Effector memory CD8-positive, alpha-beta T cell (primary cell): ENCODE data around the gene C1QTNF12.

Source experiments
- ATAC-seq: fragments of 150-1000 bp; cut with Tn5 transposase; replicated peaks from 2 replicates; pipeline ENCODE4 v1.10.0; 2021; ENCODE audit warnings: mild to moderate bottlenecking, moderate library complexity
- DNase-seq, 3 experiments: peaks; one replicate each; pipeline ENCODE4 v3.0.0; 2021
- H3K27ac Mint-ChIP-seq, 2 donors: one replicate each; pipeline ENCODE4 v1.8.0; 2022; ENCODE audit warnings: mild to moderate bottlenecking in 2 of 2, mixed read lengths in 2 of 2, moderate library complexity in 2 of 2
- H3K27me3 Mint-ChIP-seq, 2 donors: one replicate each; pipeline ENCODE4 v1.8.0; 2022; ENCODE audit warnings: mixed read lengths in 2 of 2
- H3K36me3 Mint-ChIP-seq: one replicate; pipeline ENCODE4 v1.8.0; 2022; ENCODE audit warnings: mild to moderate bottlenecking, moderate library complexity, mixed read lengths; ENCODE audit not compliant: insufficient read depth
- H3K4me1 Mint-ChIP-seq, 2 donors: one replicate each; pipeline ENCODE4 v1.8.0; 2022; ENCODE audit warnings: low read depth in 2 of 2, mixed read lengths in 2 of 2
- H3K4me3 Mint-ChIP-seq, 2 donors: one replicate each; pipeline ENCODE4 v1.8.0; 2022; ENCODE audit warnings: mild to moderate bottlenecking in 2 of 2, mixed read lengths in 2 of 2, moderate library complexity in 2 of 2
- H3K9me3 Mint-ChIP-seq, 2 donors: one replicate each; pipeline ENCODE4 v1.8.0; 2022; ENCODE audit warnings: mixed read lengths in 2 of 2

Gene C1QTNF12

DNA sequence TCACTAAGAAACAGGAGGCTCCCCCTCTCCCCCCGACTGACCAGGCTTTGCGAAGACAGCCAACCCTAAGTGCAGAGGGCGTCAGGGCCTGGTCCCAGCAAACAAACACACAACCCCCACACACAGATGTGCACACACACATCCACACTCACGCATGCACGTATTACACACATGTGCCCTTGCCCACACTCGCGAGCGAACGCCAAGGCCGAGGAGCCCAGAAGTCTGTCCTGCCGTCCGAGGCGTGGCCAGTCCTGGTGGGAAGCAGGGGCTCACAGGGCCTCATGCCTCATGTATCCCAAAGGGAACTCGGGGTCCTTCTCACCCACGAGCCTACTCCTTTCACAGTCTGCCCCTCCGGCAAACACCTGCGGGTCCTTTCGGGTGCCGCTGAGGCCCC is 16.8 kb downstream of the C1QTNF12 start:
- H3K4me1 Mint-ChIP-seq: peaks cover 36 to 37% of the 10 kb centered on the region in 2 donors
- no peaks in the 10 kb centered on the region for H3K27me3 Mint-ChIP-seq
- peaks cover 31% of the 10 kb centered on the region for H3K36me3 Mint-ChIP-seq
- H3K4me3 Mint-ChIP-seq: peak overlapping the region; percentile 42 to 89
- no peaks in the 10 kb centered on the region for H3K9me3 Mint-ChIP-seq
- H3K27ac Mint-ChIP-seq: peak overlapping the region; percentile 80 to 91
- DNase-seq: no peak
- no peak for ATAC-seq

DNA sequence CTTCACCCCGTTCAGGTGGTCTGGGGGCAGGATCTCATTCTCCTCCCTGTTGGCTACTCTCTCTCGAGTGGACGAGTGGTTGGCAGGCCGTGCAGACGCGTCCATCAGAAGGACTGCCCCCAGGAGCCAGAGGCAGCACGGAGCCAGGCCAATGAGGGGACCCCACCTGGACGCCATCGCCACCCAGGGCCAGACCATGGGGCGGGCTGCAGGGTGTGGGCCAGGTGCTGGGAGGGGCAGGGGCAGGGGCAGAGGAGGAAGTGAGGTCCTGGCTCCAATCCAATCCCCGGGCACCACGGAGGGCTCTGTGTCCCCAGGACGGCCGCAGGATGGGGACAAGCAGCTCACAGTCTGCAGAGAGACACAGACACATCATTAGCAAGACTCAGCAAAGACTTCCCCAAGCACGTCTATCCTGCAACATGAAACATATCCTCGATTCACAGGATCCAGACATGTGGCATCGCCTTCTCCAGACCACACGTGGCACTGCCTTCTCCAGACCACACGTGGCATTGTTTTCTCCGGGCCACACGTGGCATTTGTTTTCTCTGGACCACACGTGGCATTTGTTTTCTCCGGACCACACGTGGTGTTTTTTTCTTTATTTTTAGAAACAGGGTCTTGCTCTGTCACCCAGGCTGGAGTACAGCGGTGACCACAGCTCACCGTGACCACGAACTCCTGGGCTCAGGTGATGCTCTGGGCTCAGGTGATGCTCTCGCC is 17.8 kb downstream of the C1QTNF12 start:
- Mint-ChIP-seq H3K36me3 (peaks cover 34% of the 10 kb centered on the region), H3K27ac (peak overlapping the region in 1 of 2 donors; percentile 80), H3K4me3 (no peak overlapping the region), H3K27me3 (no peaks in the 10 kb centered on the region), H3K9me3 (no peaks in the 10 kb centered on the region), H3K4me1 (peaks cover 31% of the 10 kb centered on the region in 2 donors)
- no peak for ATAC-seq
- DNase-seq: no peak

DNA sequence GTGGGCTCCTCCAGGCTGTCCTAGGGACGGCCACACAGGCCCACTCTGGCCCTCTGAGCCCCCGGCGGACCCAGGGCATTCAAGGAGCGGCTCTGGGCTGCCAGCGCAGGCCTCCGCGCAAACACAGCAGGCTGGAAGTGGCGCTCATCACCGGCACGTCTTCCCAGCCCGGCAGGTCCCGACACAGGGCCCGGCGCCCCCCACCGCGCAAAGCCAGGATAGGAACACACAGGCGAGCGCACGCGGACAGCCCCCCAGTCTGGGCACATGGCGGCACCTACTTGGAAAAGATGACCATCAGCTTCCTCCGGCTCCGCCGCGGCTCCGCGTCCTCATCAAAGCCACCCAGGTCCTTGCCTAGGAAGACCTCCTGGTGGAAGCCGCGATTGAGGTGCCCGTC is 18.3 kb downstream of the C1QTNF12 start:
- no peak overlapping the region for H3K27ac Mint-ChIP-seq
- no peak for DNase-seq
- peaks cover 27 to 29% of the 10 kb centered on the region in 2 donors for H3K4me1 Mint-ChIP-seq
- H3K9me3 Mint-ChIP-seq: no peaks in the 10 kb centered on the region
- no peak overlapping the region for H3K4me3 Mint-ChIP-seq
- H3K27me3 Mint-ChIP-seq: no peaks in the 10 kb centered on the region
- H3K36me3 Mint-ChIP-seq: peaks cover 38% of the 10 kb centered on the region
- no peak for ATAC-seq

DNA sequence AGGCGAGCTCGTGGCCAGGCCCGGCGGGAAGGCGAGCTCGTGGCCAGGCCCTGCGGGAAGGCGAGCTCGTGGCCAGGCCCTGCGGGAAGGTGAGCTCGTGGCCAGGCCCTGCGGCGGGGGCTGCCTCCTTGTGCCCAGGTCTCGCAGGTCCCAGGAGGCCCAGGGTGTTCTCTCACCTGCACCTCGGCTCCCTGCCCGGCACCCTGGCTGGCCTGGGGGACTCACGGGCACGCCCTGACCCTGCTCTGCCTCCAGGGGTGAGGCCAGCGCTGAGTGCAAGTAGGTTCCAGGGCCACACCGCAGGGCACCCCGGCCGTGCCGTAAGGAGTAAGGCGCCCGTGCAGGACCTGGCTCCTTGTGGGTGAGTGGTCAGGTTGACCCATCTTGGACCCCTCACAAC is 19.1 kb downstream of the C1QTNF12 start:
- Mint-ChIP-seq H3K27ac (no peak overlapping the region), H3K4me1 (peaks cover 27 to 33% of the 10 kb centered on the region in 2 donors), H3K27me3 (no peaks in the 10 kb centered on the region), H3K36me3 (peaks cover 42% of the 10 kb centered on the region), H3K4me3 (no peak overlapping the region), H3K9me3 (no peaks in the 10 kb centered on the region)
- no peak for DNase-seq
- ATAC-seq: no peak

DNA sequence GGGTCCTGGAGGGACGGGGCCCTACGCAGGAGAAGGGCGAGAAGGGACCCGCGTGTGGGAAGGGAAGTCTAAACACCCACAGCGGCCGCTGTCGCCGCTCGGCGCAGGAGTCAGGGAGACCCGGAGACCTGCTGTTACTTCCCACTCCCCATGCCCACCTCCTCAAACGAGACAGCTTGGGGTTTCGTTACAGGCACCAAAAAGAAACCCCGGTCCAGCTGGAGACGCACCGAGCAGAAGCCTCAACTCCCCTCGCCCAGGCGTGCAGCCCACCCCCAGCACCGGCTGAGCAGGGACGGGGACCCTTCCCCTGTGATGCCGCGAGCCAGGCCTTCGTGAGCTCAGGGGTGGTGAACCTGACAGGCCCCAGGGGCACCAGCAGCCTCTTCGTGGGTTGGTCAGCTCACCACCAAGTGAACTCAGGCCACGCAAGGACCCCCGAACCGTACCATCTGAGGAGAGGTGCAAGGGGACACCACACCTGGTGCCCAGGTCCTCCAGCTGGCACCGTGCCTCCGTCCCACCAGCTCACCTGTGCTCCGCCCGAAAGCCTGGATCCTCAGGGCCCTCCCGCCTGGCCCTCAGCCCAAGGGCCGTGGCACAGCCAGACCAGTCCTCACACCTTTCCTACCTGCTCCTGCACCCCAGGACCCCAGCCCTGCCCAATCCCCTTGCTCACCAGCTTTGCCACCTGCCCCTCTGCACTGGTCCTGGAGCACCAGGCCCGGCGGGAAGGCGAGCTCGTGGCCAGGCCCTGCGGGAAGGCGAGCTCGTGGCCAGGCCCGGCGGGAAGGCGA is 19.8 kb downstream of the C1QTNF12 start:
- peaks cover 43% of the 10 kb centered on the region for H3K36me3 Mint-ChIP-seq
- no peaks in the 10 kb centered on the region for H3K27me3 Mint-ChIP-seq
- no peak overlapping the region for H3K27ac Mint-ChIP-seq
- peaks cover 30 to 34% of the 10 kb centered on the region in 2 donors for H3K4me1 Mint-ChIP-seq
- H3K4me3 Mint-ChIP-seq: no peak overlapping the region
- no peaks in the 10 kb centered on the region for H3K9me3 Mint-ChIP-seq
- DNase-seq (no peak), ATAC-seq (no peak)

DNA sequence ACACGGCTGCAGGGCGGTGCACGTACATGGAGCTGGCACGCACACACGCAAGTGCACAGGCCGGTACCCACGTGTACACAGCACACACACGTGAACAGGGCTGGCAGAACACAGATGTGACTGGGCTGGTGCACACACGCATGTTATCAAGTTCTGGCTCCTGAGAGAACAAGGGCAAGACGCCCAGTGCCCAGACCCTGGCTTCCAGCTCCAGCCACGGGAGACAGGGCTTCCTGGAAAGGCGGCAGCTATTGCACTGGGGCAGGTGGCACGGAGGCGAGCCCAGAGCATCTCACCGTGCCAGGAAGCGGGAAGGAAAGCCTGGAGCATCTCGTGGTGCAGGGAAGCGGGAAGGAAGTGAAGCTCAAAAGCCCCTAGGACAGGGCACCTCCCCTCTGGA is 20.6 kb downstream of the C1QTNF12 start:
- peaks cover 29 to 31% of the 10 kb centered on the region in 2 donors for H3K4me1 Mint-ChIP-seq
- H3K27ac Mint-ChIP-seq: peak overlapping the region in 1 of 2 donors; percentile 28
- no peaks in the 10 kb centered on the region for H3K27me3 Mint-ChIP-seq
- DNase-seq (no peak), ATAC-seq (no peak)
- H3K36me3 Mint-ChIP-seq: peaks cover 45% of the 10 kb centered on the region
- no peaks in the 10 kb centered on the region for H3K9me3 Mint-ChIP-seq
- H3K4me3 Mint-ChIP-seq: no peak overlapping the region

DNA sequence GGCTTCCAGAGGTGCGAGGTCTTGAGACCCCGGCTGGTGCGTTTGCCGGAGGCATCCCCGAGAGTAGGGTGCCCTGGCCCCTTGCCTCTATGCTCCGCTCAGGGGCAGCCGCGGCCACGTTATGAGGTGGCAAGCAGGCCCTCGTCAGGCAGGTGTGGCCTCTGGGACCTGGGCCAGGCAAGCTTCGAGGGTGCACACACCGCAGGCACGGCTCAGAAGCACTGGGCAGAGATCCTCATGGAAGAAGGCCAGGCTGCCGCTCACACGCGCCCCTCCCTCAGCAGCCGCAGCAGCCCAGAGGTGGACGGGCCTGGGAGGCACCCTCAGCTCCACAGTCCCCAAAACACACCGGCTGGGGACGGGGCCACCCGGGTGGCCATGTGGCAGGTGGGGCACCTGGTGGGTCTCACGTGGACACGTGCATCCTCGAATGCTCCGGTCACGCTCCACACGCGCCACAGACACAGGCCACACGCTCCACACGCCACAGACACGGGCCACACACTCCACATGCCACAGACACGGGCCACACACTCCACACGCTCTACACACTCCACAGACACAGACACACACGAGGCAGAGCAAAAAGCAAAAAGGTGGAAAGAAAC is 21.2 kb downstream of the C1QTNF12 start:
- Mint-ChIP-seq H3K36me3 (peaks cover 44% of the 10 kb centered on the region), H3K4me3 (no peak overlapping the region), H3K4me1 (peaks cover 24 to 26% of the 10 kb centered on the region in 2 donors), H3K9me3 (no peaks in the 10 kb centered on the region), H3K27ac (peak overlapping the region in 1 of 2 donors; percentile 28), H3K27me3 (no peaks in the 10 kb centered on the region)
- ATAC-seq: no peak
- DNase-seq: no peak

DNA sequence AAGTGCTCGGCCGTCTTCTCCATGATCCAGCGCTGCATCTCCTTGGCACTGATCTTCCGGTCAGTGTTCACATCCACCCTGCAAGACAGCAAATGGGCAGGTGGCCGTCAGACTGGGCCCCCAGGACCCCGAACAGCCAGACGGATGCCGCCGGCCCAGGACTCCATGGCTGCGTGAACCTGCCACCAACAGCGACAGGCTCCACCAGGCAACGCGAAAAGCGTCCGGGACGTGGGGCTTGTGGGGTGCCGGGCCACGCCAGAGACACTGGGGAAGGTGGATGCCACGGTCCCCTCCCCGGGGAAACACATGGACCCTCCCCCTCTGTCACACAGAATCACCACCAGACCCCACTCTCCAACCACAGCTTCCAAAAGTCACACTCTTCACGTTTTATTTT is 22.6 kb downstream of the C1QTNF12 start:
- H3K27ac Mint-ChIP-seq: peak overlapping the region in 1 of 2 donors; percentile 86
- ATAC-seq (no peak), DNase-seq (no peak)
- H3K9me3 Mint-ChIP-seq: no peaks in the 10 kb centered on the region
- H3K4me1 Mint-ChIP-seq: peaks cover 20 to 23% of the 10 kb centered on the region in 2 donors
- peaks cover 51% of the 10 kb centered on the region for H3K36me3 Mint-ChIP-seq
- no peaks in the 10 kb centered on the region for H3K27me3 Mint-ChIP-seq
- no peak overlapping the region for H3K4me3 Mint-ChIP-seq

DNA sequence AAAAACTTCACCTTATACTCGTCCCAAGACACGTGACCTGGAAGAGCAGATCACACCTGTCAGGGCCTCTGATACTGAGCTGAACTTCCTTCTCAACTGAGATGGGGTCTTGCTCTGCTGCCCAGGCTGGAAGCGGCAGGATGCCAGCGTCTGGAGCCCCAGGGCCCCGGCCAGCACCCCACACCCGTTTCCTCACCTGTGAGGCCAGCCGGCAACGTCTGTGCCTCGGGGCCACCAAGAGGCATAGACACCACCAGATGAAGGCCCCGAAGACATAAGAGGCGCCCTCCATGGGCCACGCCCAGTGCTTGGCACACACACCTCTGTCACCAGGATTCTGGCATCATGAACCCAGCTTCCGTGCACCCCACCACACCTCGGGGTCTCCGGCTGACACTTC is 23.2 kb downstream of the C1QTNF12 start:
- no peaks in the 10 kb centered on the region for H3K9me3 Mint-ChIP-seq
- peaks cover 47% of the 10 kb centered on the region for H3K36me3 Mint-ChIP-seq
- no peaks in the 10 kb centered on the region for H3K27me3 Mint-ChIP-seq
- H3K4me3 Mint-ChIP-seq: peak overlapping the region in 1 of 2 donors; percentile 40
- ATAC-seq: no peak
- no peak overlapping the region for H3K27ac Mint-ChIP-seq
- no peak for DNase-seq
- peaks cover 20 to 23% of the 10 kb centered on the region in 2 donors for H3K4me1 Mint-ChIP-seq

DNA sequence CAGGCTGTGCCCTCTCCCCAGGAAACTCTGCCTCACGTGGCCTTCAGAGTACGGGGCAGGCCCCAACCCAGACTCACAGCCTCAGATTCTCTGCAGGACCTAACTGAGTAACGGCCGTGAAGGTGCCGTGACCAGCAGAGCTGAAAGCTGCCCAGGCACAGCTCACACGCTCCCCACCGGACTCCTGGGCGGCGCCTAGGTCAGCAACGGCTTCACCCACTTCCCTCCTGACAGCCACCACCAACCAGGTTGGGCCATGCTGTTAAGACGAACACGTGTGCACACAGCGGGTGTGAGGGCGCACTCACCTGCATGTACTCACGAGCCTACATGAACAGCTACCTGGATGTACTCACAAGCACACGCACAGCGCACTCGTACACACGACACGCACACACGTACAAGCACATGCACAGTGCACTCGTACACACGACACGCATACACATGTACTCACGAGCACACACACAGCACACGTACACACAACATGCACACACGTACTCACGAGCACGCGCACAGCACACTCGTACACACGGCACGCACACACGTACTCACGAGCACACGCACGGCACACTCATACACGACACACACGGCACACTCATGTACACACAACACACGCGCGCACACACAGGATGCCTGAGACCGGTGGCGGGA is 23.8 kb downstream of the C1QTNF12 start:
- H3K27me3 Mint-ChIP-seq: no peaks in the 10 kb centered on the region

DNA sequence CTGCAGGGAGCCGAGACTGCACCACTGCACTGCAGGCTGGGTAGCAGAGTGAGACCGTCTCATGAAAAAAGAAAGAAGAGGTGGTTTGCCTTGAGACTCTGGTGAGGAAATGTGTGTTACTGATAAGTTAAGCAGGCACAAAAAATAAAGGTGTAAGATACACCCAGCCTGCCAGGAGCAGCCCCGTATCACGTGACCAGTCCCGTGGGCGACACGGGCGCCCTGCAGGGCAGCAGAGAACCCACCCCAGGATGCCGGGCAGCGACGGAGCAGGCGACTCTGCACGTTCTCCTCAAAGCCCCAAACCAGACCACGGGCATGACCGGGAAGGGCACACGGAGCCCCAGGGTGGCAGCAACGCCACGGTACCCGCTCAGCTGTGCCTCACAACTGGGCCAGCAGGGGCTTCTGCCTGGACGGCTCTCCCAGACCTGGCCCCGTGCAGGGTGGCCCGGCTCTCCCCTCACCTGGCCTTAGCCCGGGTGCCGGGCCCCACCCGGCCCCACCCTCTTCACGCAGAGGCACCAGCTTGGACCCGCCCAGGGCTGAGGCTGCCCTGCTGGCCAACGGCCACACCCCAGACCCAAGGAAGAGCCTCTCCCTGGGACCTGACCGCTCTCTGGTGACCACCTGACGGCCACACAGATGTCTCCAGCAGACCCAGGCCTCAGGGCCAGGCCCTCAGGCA is 24.5 kb downstream of the C1QTNF12 start:
- DNase-seq (no peak), ATAC-seq (no peak)
- peaks cover 52% of the 10 kb centered on the region for H3K36me3 Mint-ChIP-seq
- peak overlapping the region in 1 of 2 donors; percentile 40 for H3K4me3 Mint-ChIP-seq
- no peak overlapping the region for H3K27ac Mint-ChIP-seq
- peaks cover 20 to 23% of the 10 kb centered on the region in 2 donors for H3K4me1 Mint-ChIP-seq
- H3K9me3 Mint-ChIP-seq: no peaks in the 10 kb centered on the region
- no peaks in the 10 kb centered on the region for H3K27me3 Mint-ChIP-seq

More for the DNA sequence above, 23.8 kb downstream of the C1QTNF12 start:
- ATAC-seq (no peak), DNase-seq (no peak)
- Mint-ChIP-seq H3K4me3 (peak overlapping the region in 1 of 2 donors; percentile 40), H3K4me1 (peaks cover 20 to 23% of the 10 kb centered on the region in 2 donors), H3K36me3 (peaks cover 46% of the 10 kb centered on the region), H3K9me3 (no peaks in the 10 kb centered on the region), H3K27ac (no peak overlapping the region)

DNA sequence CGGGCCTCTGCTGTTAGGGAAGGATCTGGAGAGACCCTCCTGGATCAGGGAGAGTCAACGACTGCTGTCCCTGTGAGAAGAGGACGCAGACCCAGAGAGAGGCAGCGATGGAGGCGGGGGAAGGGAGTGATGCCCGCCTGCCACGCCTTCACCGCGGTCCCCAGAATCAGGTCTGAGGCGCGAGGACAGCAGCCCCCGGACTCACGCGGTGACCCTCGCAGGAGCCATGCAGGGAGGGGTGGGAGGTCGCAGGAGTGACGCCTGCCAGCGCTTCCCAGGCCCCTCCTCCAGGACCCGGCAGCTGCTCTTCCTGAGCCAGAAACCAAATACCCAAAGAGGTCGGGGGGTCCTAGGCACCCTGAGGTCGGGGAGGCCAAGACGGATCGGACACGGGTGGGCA is 26.3 kb downstream of the C1QTNF12 start:
- ATAC-seq (no peak), DNase-seq (no peak)
- Mint-ChIP-seq H3K4me1 (peaks cover 22 to 24% of the 10 kb centered on the region in 2 donors), H3K4me3 (no peak overlapping the region), H3K27ac (peak overlapping the region; percentile 35 to 87), H3K9me3 (no peaks in the 10 kb centered on the region), H3K36me3 (peaks cover 65% of the 10 kb centered on the region), H3K27me3 (no peaks in the 10 kb centered on the region)

DNA sequence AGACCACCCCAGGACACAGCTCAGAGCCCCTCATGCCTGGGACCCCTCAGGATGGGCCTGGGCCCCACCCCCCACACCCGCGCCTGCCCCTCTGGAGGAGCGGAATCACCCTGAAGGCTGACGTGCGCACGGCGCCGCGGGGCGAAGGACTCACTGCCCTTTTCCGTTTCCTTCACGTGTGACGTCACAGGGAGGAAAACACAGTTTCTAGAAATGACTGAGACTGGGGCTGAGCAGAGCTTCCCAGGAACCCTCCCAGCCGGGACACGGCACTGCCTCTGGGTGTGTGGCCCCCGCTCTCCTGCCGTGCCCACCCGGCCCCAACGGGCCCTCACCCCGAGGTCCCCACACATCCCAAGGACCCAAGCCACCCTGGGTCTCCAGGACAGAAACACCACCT is 27.2 kb downstream of the C1QTNF12 start:
- Mint-ChIP-seq H3K4me3 (peak overlapping the region in 1 of 2 donors; percentile 14), H3K9me3 (no peaks in the 10 kb centered on the region), H3K36me3 (peaks cover 57% of the 10 kb centered on the region), H3K27me3 (no peaks in the 10 kb centered on the region), H3K27ac (peak overlapping the region; percentile 52 to 87), H3K4me1 (peaks cover 19 to 31% of the 10 kb centered on the region in 2 donors)
- no peak for DNase-seq
- ATAC-seq: peak; percentile 20
